SK-N-SH treated with all-trans-retinoic acid at 6 μM for 48 hours (cell line): Measurements from ENCODE around the gene LRRC53.

Experiments
- ATAC-seq: fragments of 200-7000 bp; cut with Tn5 transposase; 3 replicates; pipeline ENCODE4 v1.9.1; 2020; ENCODE audit warnings: mild to moderate bottlenecking, moderate library complexity
- ARNTL ChIP-seq: fragments of 450-650 bp; formaldehyde crosslinking; IDR thresholded peaks from 2 replicates; pipeline ENCODE4 v1.5.0; 2020; ENCODE audit warnings: low read depth, mild to moderate bottlenecking, moderate library complexity, borderline replicate concordance
- BACH2 ChIP-seq: fragments of 250-450 bp; sonication (Bioruptor Pico); IDR thresholded peaks from 2 replicates; pipeline ENCODE4 v1.9.0; 2021; ENCODE audit warnings: mild to moderate bottlenecking, borderline replicate concordance
- CREB5 ChIP-seq: fragments of 250-450 bp; sonication (Bioruptor Pico); IDR thresholded peaks from 2 replicates; pipeline ENCODE4 v1.5.1; 2020; ENCODE audit warnings: low read depth, mild to moderate bottlenecking, moderate library complexity
- CSDC2 ChIP-seq: fragments of 250-450 bp; sonication (Bioruptor Pico); IDR thresholded peaks from 2 replicates; pipeline ENCODE4 v1.5.0; 2020; ENCODE audit warnings: mild to moderate bottlenecking, moderate library complexity
- CSRNP3 ChIP-seq: fragments of 250-450 bp; sonication (Bioruptor Pico); IDR thresholded peaks from 2 replicates; pipeline ENCODE4 v1.5.1; 2021; ENCODE audit warnings: mild to moderate bottlenecking, moderate library complexity
- ESRRG ChIP-seq: fragments of 250-450 bp; sonication (Bioruptor Pico); IDR thresholded peaks from 2 replicates; pipeline ENCODE4 v1.6.1; 2021; ENCODE audit warnings: mild to moderate bottlenecking
- GLIS3 ChIP-seq: fragments of 250-450 bp; sonication (Bioruptor Pico); IDR thresholded peaks from 2 replicates; pipeline ENCODE4 v1.5.0; 2020; ENCODE audit warnings: mild to moderate bottlenecking, moderate library complexity
- ISL1 ChIP-seq: fragments of 250-450 bp; sonication (Bioruptor Pico); IDR thresholded peaks from 2 replicates; pipeline ENCODE4 v2.1.2; 2022; ENCODE audit warnings: mild to moderate bottlenecking, moderate library complexity
- OSR1 ChIP-seq: fragments of 250-450 bp; sonication (Bioruptor Pico); IDR thresholded peaks from 2 replicates; pipeline ENCODE4 v1.8.0; 2022; ENCODE audit warnings: moderate library complexity, mild to moderate bottlenecking, inconsistent platforms
- PATZ1 ChIP-seq: fragments of 250-450 bp; sonication (Bioruptor Pico); IDR thresholded peaks from 2 replicates; pipeline ENCODE4 v1.8.0; 2020; ENCODE audit warnings: mild to moderate bottlenecking, moderate library complexity, borderline replicate concordance
- POU6F1 ChIP-seq: fragments of 250-450 bp; sonication (Bioruptor Pico); IDR thresholded peaks from 2 replicates; pipeline ENCODE4 v1.8.0; 2021; ENCODE audit warnings: low read depth, mild to moderate bottlenecking, moderate library complexity, borderline replicate concordance
- PPARA ChIP-seq: fragments of 250-450 bp; sonication (Bioruptor Pico); IDR thresholded peaks from 2 replicates; pipeline ENCODE4 v1.5.0; 2020; ENCODE audit warnings: mild to moderate bottlenecking, borderline replicate concordance
- RARB ChIP-seq: fragments of 250-450 bp; sonication (Bioruptor Pico); IDR thresholded peaks from 2 replicates; pipeline ENCODE4 v1.8.0; 2021; ENCODE audit warnings: mild to moderate bottlenecking, moderate library complexity
- SNAI2 ChIP-seq: fragments of 250-450 bp; sonication (Bioruptor Pico); IDR thresholded peaks from 2 replicates; pipeline ENCODE4 v1.5.0; 2020; ENCODE audit warnings: mild to moderate bottlenecking, moderate library complexity
- TCF4 ChIP-seq: fragments of 250-450 bp; sonication (Bioruptor Pico); IDR thresholded peaks from 2 replicates; pipeline ENCODE4 v1.8.0; 2021; ENCODE audit warnings: mild to moderate bottlenecking, moderate library complexity, borderline replicate concordance
- TOX ChIP-seq: fragments of 250-450 bp; sonication (Bioruptor Pico); IDR thresholded peaks from 2 replicates; pipeline ENCODE4 v1.8.0; 2021; ENCODE audit warnings: mild to moderate bottlenecking, moderate library complexity, borderline replicate concordance
- TSHZ2 ChIP-seq: fragments of 250-450 bp; sonication (Bioruptor Pico); IDR thresholded peaks from 2 replicates; pipeline ENCODE4 v1.5.0; 2020; ENCODE audit warnings: mild to moderate bottlenecking, moderate library complexity
- ZFP30 ChIP-seq: fragments of 450-650 bp; formaldehyde crosslinking; IDR thresholded peaks from 2 replicates; pipeline ENCODE4 v1.5.0; 2022; ENCODE audit warnings: mild to moderate bottlenecking, moderate library complexity
- ZNF565 ChIP-seq: fragments of 450-650 bp; formaldehyde crosslinking; conservative IDR thresholded peaks from 2 replicates; pipeline ENCODE4 v1.5.0; 2020; ENCODE audit warnings: low read depth, mild to moderate bottlenecking, moderate library complexity
- ZNF70 ChIP-seq: fragments of 450-650 bp; formaldehyde crosslinking; IDR thresholded peaks from 2 replicates; pipeline ENCODE4 v1.5.0; 2020; ENCODE audit warnings: mild to moderate bottlenecking, moderate library complexity
- ZNF8 ChIP-seq: fragments of 450-650 bp; formaldehyde crosslinking; IDR thresholded peaks from 2 replicates; pipeline ENCODE4 v1.5.0; 2020; ENCODE audit warnings: mild to moderate bottlenecking, moderate library complexity

LRRC53 gene

GRCh38 chr1:74452035-74452434 lies 60.4 kb downstream of the LRRC53 start:
- TF ChIP-seq TCF4 (no peak), PPARA (CRISPR knock-in tag) (no peak), ZNF8 (CRISPR knock-in tag) (no peak), OSR1 (CRISPR knock-in tag) (no peak), POU6F1 (CRISPR knock-in tag) (no peak), GLIS3 (CRISPR knock-in tag) (no peak), BACH2 (CRISPR knock-in tag) (no peak), TOX (CRISPR knock-in tag) (no peak), CSRNP3 (CRISPR knock-in tag) (no peak), ZFP30 (CRISPR knock-in tag) (no peak), ESRRG (CRISPR knock-in tag) (no peak), TSHZ2 (no peak), CSDC2 (CRISPR knock-in tag) (no peak), RARB (no peak), CREB5 (no peak), ARNTL (CRISPR knock-in tag) (no peak), ZNF70 (no peak)
- ATAC-seq: no peak

GRCh38 chr1:74437035-74437434 lies 75.4 kb downstream of the LRRC53 start:
- no peak for TF ChIP-seq CSRNP3 (CRISPR knock-in tag)
- TF ChIP-seq ZNF70: no peak
- no peak for TF ChIP-seq PPARA (CRISPR knock-in tag)
- TF ChIP-seq ISL1 (CRISPR knock-in tag): no peak
- no peak for TF ChIP-seq TSHZ2
- no peak for TF ChIP-seq ZNF565
- TF ChIP-seq TOX (CRISPR knock-in tag): no peak
- no peak for TF ChIP-seq CSDC2 (CRISPR knock-in tag)
- ATAC-seq: no peak

- no peak for ATAC-seq
- TF ChIP-seq PATZ1 (CRISPR knock-in tag): no peak
- no peak for TF ChIP-seq ZNF565
- no peak for TF ChIP-seq OSR1 (CRISPR knock-in tag)
- TF ChIP-seq SNAI2 (CRISPR knock-in tag): no peak
- no peak for TF ChIP-seq ZFP30 (CRISPR knock-in tag)
Measured at GRCh38 chr1:74436078-74436477, 76.3 kb downstream of the LRRC53 start.
